GM18951 (cell line): ENCODE measurements around the gene CHMP5.

Experiments used
- POLR2A ChIP-seq: IDR thresholded peaks from 4 replicates; pipeline ENCODE4 v1.6.1; 2011; ENCODE audit warnings: mild to moderate bottlenecking; ENCODE audit not compliant: insufficient read length, insufficient read depth; ENCODE audit errors: extremely low read depth
- in situ Hi-C: fragments of 300-500 bp; cut with MboI; formaldehyde crosslinking; loops from one replicate; pipeline ENCODE4 v1.12.0; 2022; ENCODE audit warnings: low sequenced_read_pairs, mixed read lengths, inconsistent platforms; ENCODE audit not compliant: unreplicated experiment

CHMP5 gene

DNA sequence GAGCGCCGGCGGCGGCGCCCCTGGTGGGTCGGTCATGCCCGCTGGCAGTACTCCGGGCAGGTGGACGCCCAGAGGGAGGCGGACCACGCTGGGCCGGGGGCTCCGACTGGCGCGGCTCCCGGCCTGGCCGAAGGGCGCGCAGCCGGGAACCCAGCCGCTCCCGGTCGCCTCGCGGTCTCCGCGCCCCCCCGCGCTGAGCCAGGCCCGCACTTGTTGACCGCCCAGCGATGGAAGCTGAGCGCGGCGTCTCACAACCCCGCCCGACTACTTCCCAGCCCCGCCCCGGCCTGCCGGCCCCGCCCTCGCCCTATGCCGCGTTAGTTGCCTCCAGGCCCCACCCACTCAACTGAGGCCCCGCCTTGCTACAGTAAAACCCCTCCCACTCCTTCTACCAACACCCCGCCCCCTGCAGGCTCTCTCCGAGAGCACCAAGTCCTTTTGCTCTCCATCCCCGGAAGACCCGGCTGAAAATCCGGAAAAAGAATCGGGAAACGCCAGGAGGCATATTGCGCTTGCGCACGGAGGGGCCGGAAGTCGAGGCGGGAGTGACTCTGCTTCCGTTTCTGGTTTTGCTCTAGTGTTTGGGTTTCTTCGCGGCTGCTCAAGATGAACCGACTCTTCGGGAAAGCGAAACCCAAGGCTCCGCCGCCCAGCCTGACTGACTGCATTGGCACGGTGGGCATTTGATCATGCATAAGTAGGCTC is at the start of gene CHMP5, which contains the start of gene BAG1:
Gene CHMP5, plus strand, starts transcription at position 577 of the 705 bp plus-strand sequence. Its CDS starts 30 bp downstream, at position 607.
Gene BAG1, minus strand, starts transcription at position 236 of the 705 bp plus-strand sequence.
- TF ChIP-seq POLR2A, result peak; percentile 69
- in situ Hi-C loops, result no loop called here

DNA sequence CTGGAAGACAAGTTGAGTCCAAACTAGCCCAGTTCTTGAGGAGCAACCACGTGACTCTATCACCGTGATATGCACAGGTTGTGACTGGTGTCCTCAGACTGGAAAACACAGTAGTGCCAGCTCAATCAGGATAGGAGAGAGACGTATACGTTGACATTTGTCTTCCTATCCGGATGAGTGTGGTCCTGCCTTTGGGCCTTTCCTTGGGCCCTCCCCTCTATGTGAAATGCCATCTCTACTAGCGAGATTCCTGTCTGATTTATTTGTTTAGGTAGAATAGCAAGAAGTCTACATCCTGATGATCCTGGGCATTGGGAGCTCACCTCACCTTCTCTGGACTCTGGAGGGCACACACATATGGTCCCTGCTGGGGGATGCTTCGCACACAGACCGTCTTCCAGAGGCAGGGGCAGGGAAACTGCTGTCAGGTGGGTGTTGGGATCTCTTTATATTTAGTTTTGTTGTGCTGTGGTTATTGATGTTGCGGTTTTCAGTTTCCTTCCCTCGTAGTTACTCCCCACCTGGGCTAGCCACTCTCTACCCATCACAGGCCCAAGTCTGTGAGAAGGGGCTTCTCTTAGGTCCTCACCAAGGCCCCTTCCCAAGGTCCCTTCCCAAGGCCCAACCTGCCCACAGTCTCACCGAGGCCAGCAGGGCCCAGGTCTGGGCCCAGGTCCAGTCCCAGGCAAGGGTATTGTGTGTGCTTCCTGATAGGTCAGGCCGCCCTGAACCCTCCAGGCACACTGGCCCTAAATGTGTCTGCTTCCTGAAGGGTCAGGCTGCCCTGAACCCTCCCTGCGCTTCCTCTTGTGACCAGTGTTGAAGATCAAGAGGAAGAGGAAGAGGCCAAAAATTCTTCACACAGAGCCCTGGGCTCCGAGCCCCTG is 43.9 kb upstream of the CHMP5 start:
- in situ Hi-C loops, result loop anchor here (5.0 kb wide), 1 partner anchor 139 kb away; no protein-coding TSS in a partner anchor
- no peak for TF ChIP-seq POLR2A

GRCh38 chr9:33221568-33221884 is 43.3 kb upstream of the CHMP5 start:
- in situ Hi-C loops, result loop anchor here (5.0 kb wide), 1 partner anchor 139 kb away; no protein-coding TSS in a partner anchor
- TF ChIP-seq POLR2A, result no peak

DNA sequence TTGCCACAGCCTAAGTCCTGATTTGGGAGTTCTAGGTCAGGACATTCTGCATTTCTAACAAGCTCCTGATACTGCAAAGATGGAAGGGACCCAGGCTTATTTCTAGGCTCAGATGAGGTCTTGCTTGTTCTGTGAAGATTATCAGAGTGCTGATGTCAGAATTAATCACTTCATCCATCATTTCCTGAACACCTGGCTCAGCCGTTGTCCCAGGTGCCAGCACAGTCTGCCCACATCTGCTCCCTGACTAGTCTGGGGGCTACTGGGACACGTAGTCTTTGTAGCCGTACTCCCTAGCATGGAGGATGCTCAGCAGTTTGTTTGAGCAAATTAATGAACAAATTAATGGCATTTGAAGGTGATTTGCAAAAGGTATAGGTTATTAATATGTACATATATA is 42.8 kb upstream of the CHMP5 start:
- in situ Hi-C loops, result loop anchor here (5.0 kb wide), 1 partner anchor 140 kb away; no protein-coding TSS in a partner anchor
- TF ChIP-seq POLR2A, result no peak

DNA sequence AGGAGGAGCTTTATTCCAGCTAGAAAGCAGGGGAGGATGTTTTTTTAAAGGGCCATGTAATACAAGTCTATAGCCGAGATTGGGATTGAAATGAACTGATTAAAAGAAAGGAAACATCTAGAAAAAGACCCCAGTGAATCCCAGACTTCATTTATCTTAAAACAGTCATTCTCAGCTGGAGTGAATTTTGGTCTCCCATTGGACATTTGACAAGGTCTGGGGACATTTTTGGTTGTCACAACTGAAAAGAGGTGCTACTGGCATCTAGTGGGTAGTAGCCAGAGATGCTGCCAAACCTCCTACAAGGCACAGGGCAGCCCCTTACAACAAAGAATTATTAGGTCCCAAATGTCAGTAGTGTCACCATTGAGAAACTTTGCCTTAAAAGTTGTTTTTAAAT is 41.2 kb upstream of the CHMP5 start:
- in situ Hi-C loops, result loop anchor here (5.0 kb wide), 1 partner anchor 141 kb away; no protein-coding TSS in a partner anchor
- TF ChIP-seq POLR2A, result no peak

- TF ChIP-seq POLR2A, result no peak
- in situ Hi-C loops, result no loop called here
Measured at GRCh38 chr9:33225319-33226147, 39.3 kb upstream of the CHMP5 start.

DNA sequence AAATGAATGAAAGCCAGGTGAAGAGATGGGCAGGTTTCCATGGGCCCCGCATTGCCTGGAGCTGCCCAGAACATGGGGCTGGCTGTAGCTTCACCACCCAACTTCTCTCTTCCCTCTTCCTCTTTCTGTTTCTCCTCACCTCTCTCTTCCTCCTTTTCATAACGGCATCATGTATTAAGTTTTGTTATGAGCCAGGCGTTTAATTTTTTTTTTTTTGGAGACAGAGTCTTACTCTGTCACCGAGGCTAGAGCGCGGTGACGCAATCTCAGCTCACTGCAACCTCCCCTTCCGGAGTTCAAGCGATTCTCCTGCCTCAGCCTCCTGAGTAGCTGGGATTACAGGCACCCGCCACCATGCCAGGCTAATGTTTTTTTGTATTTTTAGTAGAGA is 37.8 kb upstream of the CHMP5 start:
- TF ChIP-seq POLR2A, result no peak
- in situ Hi-C loops, result no loop called here

- no peak for TF ChIP-seq POLR2A
- in situ Hi-C loops, result no loop called here
Measured at GRCh38 chr9:33227741-33228140, 37.1 kb upstream of the CHMP5 start.

DNA sequence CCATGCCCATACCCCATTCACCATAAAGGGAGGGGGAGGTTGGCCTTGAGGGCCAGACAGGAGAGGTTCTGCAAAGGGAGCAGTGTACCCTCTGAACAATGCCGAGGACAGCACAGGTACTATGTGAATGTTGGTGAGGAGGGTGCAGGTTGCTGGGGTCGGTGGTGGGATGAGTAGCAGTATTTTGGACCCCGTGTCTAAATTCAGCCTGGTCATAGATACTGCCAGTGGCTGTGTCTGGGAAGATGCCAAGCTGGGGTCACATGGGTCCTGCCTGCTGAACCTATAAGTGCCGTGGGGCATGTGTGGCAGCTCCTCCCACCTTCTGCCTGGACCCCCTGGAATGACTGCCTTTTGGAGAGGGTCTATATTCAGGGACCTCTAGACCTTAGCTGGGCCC is 36.2 kb upstream of the CHMP5 start:
- in situ Hi-C loops, result no loop called here
- no peak for TF ChIP-seq POLR2A

DNA sequence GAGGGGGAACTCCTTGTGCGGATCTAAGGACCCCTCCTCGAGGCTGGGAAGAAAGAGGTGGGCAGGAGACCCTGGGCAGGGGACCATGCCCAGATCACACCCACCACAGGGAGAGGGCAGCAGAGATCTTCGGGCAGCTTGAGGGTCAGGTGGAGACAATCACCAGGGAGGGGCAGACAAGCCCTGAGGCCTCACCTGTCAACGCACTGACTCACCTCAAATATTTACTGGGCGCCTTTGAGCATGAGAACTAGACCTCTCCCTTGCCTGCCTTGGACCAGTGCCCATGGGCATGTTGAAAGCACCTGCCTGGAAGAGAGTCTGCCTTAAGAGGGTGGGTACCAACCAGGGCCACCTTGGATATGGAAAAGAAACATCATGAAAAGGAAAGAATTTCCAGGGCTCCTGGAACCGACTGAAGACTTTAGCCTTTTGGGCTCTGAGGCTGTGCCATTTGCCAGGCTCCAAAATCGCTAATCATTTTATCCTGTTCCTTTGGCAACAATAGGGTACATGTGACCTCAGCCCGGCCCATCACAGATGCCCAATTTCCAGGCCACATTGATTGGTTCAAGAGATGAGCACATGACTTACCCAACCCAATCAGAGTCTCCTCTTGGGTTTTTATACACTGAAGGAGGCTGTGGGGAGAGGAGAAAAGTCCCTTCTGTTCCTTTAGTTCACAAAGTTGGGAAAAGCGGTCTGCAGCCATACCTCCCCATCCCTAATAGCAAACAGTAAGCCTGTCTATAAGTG is 35.3 kb upstream of the CHMP5 start:
- no peak for TF ChIP-seq POLR2A
- in situ Hi-C loops, result no loop called here

DNA sequence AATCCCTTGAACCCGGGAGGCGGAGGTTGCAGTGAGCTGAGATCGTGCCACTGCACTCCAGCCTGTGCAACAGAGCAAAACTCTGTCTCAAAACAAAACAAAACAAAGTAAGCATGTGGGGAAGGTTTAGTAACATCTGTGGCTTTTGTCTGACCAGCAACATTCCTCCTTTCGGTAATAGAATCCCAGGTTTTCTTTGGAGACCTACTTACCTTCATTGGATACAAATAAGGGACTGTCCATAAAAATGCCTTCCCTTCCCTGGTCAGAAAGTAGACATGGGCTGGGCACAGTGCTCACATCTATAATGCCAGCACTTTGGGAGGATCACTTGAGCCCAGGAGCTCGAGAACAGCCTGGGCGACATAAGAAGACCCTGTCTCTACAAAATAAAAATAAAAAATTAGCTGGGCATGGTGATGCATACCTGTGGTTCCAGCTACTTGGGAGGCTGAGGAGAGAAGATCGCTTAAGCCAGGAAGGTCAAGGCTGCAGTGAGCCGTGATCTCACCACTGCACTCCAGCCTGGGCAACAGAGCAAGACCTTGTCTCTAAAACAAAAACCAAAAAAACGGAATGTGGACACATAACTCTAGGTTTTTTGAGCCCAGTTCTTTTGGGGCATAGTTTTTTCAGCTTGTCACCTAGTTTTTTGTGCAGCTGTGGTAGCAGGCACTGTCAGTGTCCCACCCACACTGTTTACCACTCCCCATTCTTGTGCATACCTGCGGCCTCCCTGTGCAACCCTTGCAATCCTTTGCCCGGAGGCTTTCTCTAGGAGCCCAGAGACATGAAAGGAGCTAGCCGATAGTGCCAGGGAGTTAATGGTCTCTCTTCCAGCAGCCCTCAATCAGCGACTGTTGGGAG is 33.9 kb upstream of the CHMP5 start:
- TF ChIP-seq POLR2A, result no peak
- in situ Hi-C loops, result no loop called here

GRCh38 chr9:33231623-33231942 is 33.3 kb upstream of the CHMP5 start:
- no peak for TF ChIP-seq POLR2A
- in situ Hi-C loops, result no loop called here

GRCh38 chr9:33232815-33233214 is 32.0 kb upstream of the CHMP5 start:
- in situ Hi-C loops, result no loop called here
- no peak for TF ChIP-seq POLR2A
